Mesendoderm (in vitro differentiated cells): ENCODE results near the gene CARD19.
"Not testable (repeated sequence)": the region's sequence is repeated elsewhere in the genome, so short reads cannot be mapped to it uniquely, and the experiment has no call there.

Experiments used
- DNase-seq: peaks from one replicate; pipeline ENCODE4 v3.0.0; 2013
- H2AK5ac ChIP-seq: 2 replicates; pipeline ENCODE4 v1.6.1; 2013; ENCODE audit warnings: low read length, inconsistent platforms
- H2BK120ac ChIP-seq: 2 replicates; pipeline ENCODE4 v1.6.1; 2013; ENCODE audit warnings: low read depth, mild to moderate bottlenecking, low read length, moderate library complexity, mixed read lengths
- H2BK15ac ChIP-seq: replicated peaks from 2 replicates; pipeline ENCODE4 v1.6.1; 2013; ENCODE audit warnings: low read depth, mild to moderate bottlenecking, moderate library complexity
- H2BK5ac ChIP-seq: 2 replicates; pipeline ENCODE4 v1.6.1; 2013; ENCODE audit warnings: low read length, inconsistent platforms
- H3K18ac ChIP-seq: 2 replicates; pipeline ENCODE4 v1.6.1; 2013; ENCODE audit warnings: mild to moderate bottlenecking, low read length, mixed read lengths
- H3K23ac ChIP-seq: one replicate; pipeline ENCODE4 v1.6.1; 2013; ENCODE audit warnings: low read length
- H3K27ac ChIP-seq: 2 replicates; pipeline ENCODE4 v1.5.1; 2013; ENCODE audit warnings: low read depth, mild to moderate bottlenecking, inconsistent platforms, low read length, moderate library complexity
- H3K27me3 ChIP-seq: 2 replicates; pipeline ENCODE4 v1.6.1; 2013; ENCODE audit warnings: low read length, control low read depth, mild to moderate bottlenecking, inconsistent platforms; ENCODE audit not compliant: insufficient read depth, poor library complexity
- H3K36me3 ChIP-seq: 2 replicates; pipeline ENCODE4 v1.6.1; 2013; ENCODE audit warnings: low read length, inconsistent platforms; ENCODE audit not compliant: control insufficient read depth, insufficient read depth
- H3K4ac ChIP-seq: one replicate; pipeline ENCODE4 v1.6.1; 2013; ENCODE audit warnings: low read depth, mild to moderate bottlenecking, low read length, moderate library complexity
- H3K4me1 ChIP-seq: 2 replicates; pipeline ENCODE4 v1.6.1; 2013; ENCODE audit warnings: low read depth, low read length, inconsistent platforms; ENCODE audit not compliant: control insufficient read depth
- H3K4me2 ChIP-seq: 2 replicates; pipeline ENCODE4 v1.6.1; 2013; ENCODE audit warnings: low read length
- H3K4me3 ChIP-seq: 2 replicates; pipeline ENCODE4 v1.5.1; 2013; ENCODE audit warnings: mild to moderate bottlenecking, low read length
- H3K56ac ChIP-seq: one replicate; pipeline ENCODE4 v1.6.1; 2013; ENCODE audit warnings: low read length
- H3K79me1 ChIP-seq: 2 replicates; pipeline ENCODE4 v1.6.1; 2013; ENCODE audit warnings: low read length, inconsistent platforms
- H3K79me2 ChIP-seq: 2 replicates; pipeline ENCODE4 v1.6.1; 2013; ENCODE audit warnings: mild to moderate bottlenecking, low read length; ENCODE audit not compliant: control insufficient read depth, insufficient read depth
- H3K9ac ChIP-seq: 2 replicates; pipeline ENCODE4 v1.6.1; 2013; ENCODE audit warnings: low read length, inconsistent platforms
- H4K5ac ChIP-seq: one replicate; pipeline ENCODE4 v1.6.1; 2013; ENCODE audit warnings: low read length
- H4K8ac ChIP-seq: one replicate; pipeline ENCODE4 v1.6.1; 2013; ENCODE audit warnings: low read depth, mild to moderate bottlenecking, control low read depth, low read length, moderate library complexity
- WGBS: extraction: QIAGEN DNeasy Blood & Tissue Kit; methylation state at CpG from one replicate; pipeline ENCODE4 v1.1.7; 2013; ENCODE audit warnings: low lambda C conversion rate, missing lambda C conversion rate; ENCODE audit not compliant: insufficient coverage; ENCODE audit errors: extremely low coverage; 5-methylcytosine and 5-hydroxymethylcytosine counted together

Gene CARD19

GRCh38 chr9:93114169-93114983 is 18.4 kb downstream of the CARD19 start:
- Histone ChIP-seq H3K56ac (no peak overlapping the region), H2AK5ac (no peak overlapping the region), H3K79me2 (no peaks in the 10 kb centered on the region), H3K79me1 (no peaks in the 10 kb centered on the region), H3K23ac (no peak overlapping the region), H3K4me1 (no peaks in the 10 kb centered on the region), H3K4ac (no peak overlapping the region), H2BK120ac (no peak overlapping the region), H2BK15ac (no peak overlapping the region), H4K5ac (no peak overlapping the region), H3K27me3 (no peaks in the 10 kb centered on the region), H3K36me3 (no peaks in the 10 kb centered on the region), H2BK5ac (no peak overlapping the region), H3K18ac (no peak overlapping the region), H3K4me3 (no peak overlapping the region), H4K8ac (no peak overlapping the region), H3K27ac (no peak overlapping the region), H3K9ac (no peak overlapping the region), H3K4me2 (no peak overlapping the region)
- peak; percentile 55 for DNase-seq
- WGBS: no CpG with 5 or more reads among the region's 17 CpGs

- no peak overlapping the region for H4K8ac ChIP-seq
- no peak overlapping the region for H2BK15ac ChIP-seq
- H3K79me1 ChIP-seq: no peaks in the 10 kb centered on the region
- no peak overlapping the region for H3K27ac ChIP-seq
- H3K4me3 ChIP-seq: no peak overlapping the region
- no peak overlapping the region for H4K5ac ChIP-seq
- H3K4ac ChIP-seq: no peak overlapping the region
- no peak overlapping the region for H3K18ac ChIP-seq
- no peaks in the 10 kb centered on the region for H3K27me3 ChIP-seq
- H3K23ac ChIP-seq: no peak overlapping the region
- H3K56ac ChIP-seq: no peak overlapping the region
- H3K4me2 ChIP-seq: no peak overlapping the region
- no peaks in the 10 kb centered on the region for H3K36me3 ChIP-seq
- no peak overlapping the region for H3K9ac ChIP-seq
- H2BK120ac ChIP-seq: no peak overlapping the region
- no CpG with 5 or more reads among the region's 5 CpGs for WGBS
- H3K4me1 ChIP-seq: no peaks in the 10 kb centered on the region
- no peak for DNase-seq
- no peaks in the 10 kb centered on the region for H3K79me2 ChIP-seq
- H2AK5ac ChIP-seq: no peak overlapping the region
- no peak overlapping the region for H2BK5ac ChIP-seq
Measured at GRCh38 chr9:93114984-93115335, 18.9 kb downstream of the CARD19 start.

GRCh38 chr9:93115486-93116071 is 19.6 kb downstream of the CARD19 start:
- 100% methylated on average over 1 of the region's 3 CpGs for WGBS
- no peak overlapping the region for H3K18ac ChIP-seq
- DNase-seq: no peak

GRCh38 chr9:93116072-93116961 is 20.3 kb downstream of the CARD19 start:
- Histone ChIP-seq H3K36me3 (no peaks in the 10 kb centered on the region), H3K18ac (no peak overlapping the region), H2BK15ac (no peak overlapping the region), H3K27me3 (no peaks in the 10 kb centered on the region), H3K79me2 (no peaks in the 10 kb centered on the region), H3K4ac (no peak overlapping the region), H3K79me1 (no peaks in the 10 kb centered on the region), H2AK5ac (no peak overlapping the region), H2BK120ac (no peak overlapping the region), H3K9ac (no peak overlapping the region), H3K27ac (no peak overlapping the region), H2BK5ac (no peak overlapping the region), H3K4me3 (no peak overlapping the region), H4K5ac (no peak overlapping the region), H4K8ac (no peak overlapping the region), H3K23ac (no peak overlapping the region), H3K4me1 (no peaks in the 10 kb centered on the region), H3K56ac (no peak overlapping the region), H3K4me2 (no peak overlapping the region)
- WGBS: no CpG with 5 or more reads among the region's 17 CpGs
- no peak for DNase-seq

More at GRCh38 chr9:93115486-93116071, 19.6 kb downstream of the CARD19 start:
- no peak overlapping the region for H4K8ac ChIP-seq
- H3K23ac ChIP-seq: no peak overlapping the region
- no peaks in the 10 kb centered on the region for H3K27me3 ChIP-seq
- H2BK5ac ChIP-seq: no peak overlapping the region
- H3K4me3 ChIP-seq: no peak overlapping the region
- no peak overlapping the region for H2AK5ac ChIP-seq
- H3K27ac ChIP-seq: no peak overlapping the region
- H3K9ac ChIP-seq: no peak overlapping the region
- no peak overlapping the region for H2BK15ac ChIP-seq
- no peaks in the 10 kb centered on the region for H3K4me1 ChIP-seq
- H3K79me2 ChIP-seq: no peaks in the 10 kb centered on the region
- no peaks in the 10 kb centered on the region for H3K79me1 ChIP-seq
- no peak overlapping the region for H3K56ac ChIP-seq
- H4K5ac ChIP-seq: no peak overlapping the region
- H2BK120ac ChIP-seq: no peak overlapping the region
- no peak overlapping the region for H3K4me2 ChIP-seq
- H3K4ac ChIP-seq: no peak overlapping the region
- no peaks in the 10 kb centered on the region for H3K36me3 ChIP-seq

GRCh38 chr9:93117521-93117920 is 21.5 kb downstream of the CARD19 start:
- not testable (repeated sequence) for H3K36me3 ChIP-seq, H2BK120ac ChIP-seq, H3K9ac ChIP-seq, H3K4me2 ChIP-seq, H3K56ac ChIP-seq, H3K79me2 ChIP-seq, H3K79me1 ChIP-seq, H3K4ac ChIP-seq, H3K27ac ChIP-seq, H3K27me3 ChIP-seq, H2AK5ac ChIP-seq, H2BK15ac ChIP-seq, H3K18ac ChIP-seq, H3K23ac ChIP-seq, H3K4me3 ChIP-seq, H4K8ac ChIP-seq, H4K5ac ChIP-seq, H2BK5ac ChIP-seq, DNase-seq, H3K4me1 ChIP-seq
- WGBS: no CpG with 5 or more reads among the region's 9 CpGs
